Prostate gland (tissue), 2 donors: ENCODE results near the gene ZFX. TPM values are rescaled to one million over a fixed set of nuclear protein-coding genes. Genes with fewer than 3 reads are reported as not detected.

ENCODE experiments used
- DNase-seq: peaks from one replicate; pipeline ENCODE4 v3.0.0-alpha.2; 2019; ENCODE audit warnings: low spot score
- H3K27ac ChIP-seq, 2 donors: fragments of 200-600 bp; sonication (generic); 2 replicates each; pipeline ENCODE4 v1.5.1; 2017 to 2019
- H3K27me3 ChIP-seq: fragments of 200-600 bp; sonication (generic); replicated peaks from 2 replicates; pipeline ENCODE4 v1.5.1; 2019; ENCODE audit not compliant: insufficient read depth
- H3K36me3 ChIP-seq, 2 donors: fragments of 200-600 bp; sonication (generic); 1 replicate in 1 of 2; 2 replicates in 1 of 2; pipeline versions ENCODE4 v1.5.1 to v1.8.1; 2017 to 2019
- H3K4me1 ChIP-seq: fragments of 200-600 bp; sonication (generic); replicated peaks from 2 replicates; pipeline ENCODE4 v1.5.1; 2019
- H3K4me3 ChIP-seq, 2 donors: fragments of 200-600 bp; sonication (generic); 2 replicates each; pipeline ENCODE4 v1.5.1; 2017 to 2019
- H3K9me3 ChIP-seq: fragments of 200-600 bp; sonication (generic); 2 replicates; pipeline ENCODE4 v1.5.1; 2017
- CTCF ChIP-seq, 4 experiments: fragments of 200-600 bp in 2 of 4; fragments of 450-650 bp in 2 of 4; sonication (generic) in 2 of 4; IDR thresholded peaks; 1 replicate in 3 of 4; 2 replicates in 1 of 4; pipeline ENCODE4 v1.5.1; 2016 to 2019; ENCODE audit warnings: antibody characterized with exemption in 4 of 4, mild to moderate bottlenecking in 2 of 4, moderate library complexity in 2 of 4
- POLR2A ChIP-seq: fragments of 450-650 bp; IDR thresholded peaks from one replicate; pipeline ENCODE4 v1.6.1; 2016; ENCODE audit warnings: antibody characterized with exemption, mild to moderate bottlenecking
- POLR2AphosphoS5 ChIP-seq: sonication (generic); formaldehyde crosslinking; IDR thresholded peaks from one replicate; pipeline ENCODE4 v1.6.1; 2017; ENCODE audit warnings: antibody characterized with exemption
- WGBS: methylation state at CpG from one replicate; pipeline ENCODE4 v1.1.5; 2018; 5-methylcytosine and 5-hydroxymethylcytosine counted together
- intact Hi-C: fragments of 100-400 bp; cut with DNase I; formaldehyde crosslinking; loops from one replicate; pipeline ENCODE4 v1.14.2; 2022
- total RNA-seq, 2 donors: library from RNA; depleted of rRNA; stranded (reverse); fragments of >200 nt; gene quantifications; one replicate each; pipeline ENCODE4 v1.1.0, GENCODE V29; 2016

The ZFX gene
- total RNA-seq, 2 donors from 2014 or later = 42.0 to 43.5 TPM

- no peaks in the 10 kb centered on the region for H3K9me3 ChIP-seq
- H3K4me1 ChIP-seq = no peaks in the 10 kb centered on the region
- WGBS = 50% methylated on average over 3 of the region's 3 CpGs
- no peak overlapping the region for H3K4me3 ChIP-seq
- TF ChIP-seq CTCF (IDR thresholded peaks at IDR 0.05) (no peak), POLR2AphosphoS5 (no peak), POLR2A (no peak)
- DNase-seq = no peak
- H3K27me3 ChIP-seq = no peaks in the 10 kb centered on the region
- no peak overlapping the region for H3K27ac ChIP-seq
- no peaks in the 10 kb centered on the region for H3K36me3 ChIP-seq
- intact Hi-C loops = no loop called here
Observed at GRCh38 chrX:24169211-24169610, 19.7 kb downstream of the ZFX start.

GRCh38 chrX:24173115-24173847 is 23.8 kb downstream of the ZFX start:
- WGBS = 70% methylated on average over 10 of the region's 11 CpGs

GRCh38 chrX:24175276-24175675 is 25.7 kb downstream of the ZFX start:
- Histone ChIP-seq H3K27ac (no peak overlapping the region), H3K4me3 (no peak overlapping the region), H3K36me3 (no peaks in the 10 kb centered on the region), H3K27me3 (no peaks in the 10 kb centered on the region), H3K9me3 (no peaks in the 10 kb centered on the region), H3K4me1 (no peaks in the 10 kb centered on the region)
- 58% methylated on average over 1 of the region's 1 CpG for WGBS
- DNase-seq = no peak
- TF ChIP-seq POLR2AphosphoS5 = no peak
- intact Hi-C loops = no loop called here

More at GRCh38 chrX:24173115-24173847, 23.8 kb downstream of the ZFX start:
- TF ChIP-seq POLR2A (no peak), POLR2AphosphoS5 (no peak), CTCF (IDR thresholded peaks at IDR 0.05) (no peak)
- H3K4me3 ChIP-seq = no peak overlapping the region
- no peaks in the 10 kb centered on the region for H3K27me3 ChIP-seq
- no peak overlapping the region for H3K27ac ChIP-seq
- H3K9me3 ChIP-seq = no peaks in the 10 kb centered on the region
- H3K36me3 ChIP-seq = no peaks in the 10 kb centered on the region
- no peak for DNase-seq
- intact Hi-C loops = no loop called here
- H3K4me1 ChIP-seq = no peaks in the 10 kb centered on the region

GRCh38 chrX:24178441-24178840 is 28.9 kb downstream of the ZFX start:
- TF ChIP-seq POLR2A (no peak), POLR2AphosphoS5 (no peak), CTCF (IDR thresholded peaks at IDR 0.05) (no peak)
- 91% methylated on average over 8 of the region's 8 CpGs for WGBS
- no peaks in the 10 kb centered on the region for H3K27me3 ChIP-seq
- H3K4me3 ChIP-seq = no peak overlapping the region
- intact Hi-C loops = no loop called here
- H3K27ac ChIP-seq = no peak overlapping the region
- DNase-seq = no peak
- H3K36me3 ChIP-seq = no peaks in the 10 kb centered on the region
- no peaks in the 10 kb centered on the region for H3K9me3 ChIP-seq
- H3K4me1 ChIP-seq = no peaks in the 10 kb centered on the region

- 79% methylated on average over 4 of the region's 5 CpGs for WGBS
- Histone ChIP-seq H3K4me3 (no peak overlapping the region), H3K36me3 (no peaks in the 10 kb centered on the region), H3K27ac (no peak overlapping the region), H3K4me1 (no peaks in the 10 kb centered on the region), H3K9me3 (no peaks in the 10 kb centered on the region), H3K27me3 (no peaks in the 10 kb centered on the region)
- intact Hi-C loops = no loop called here
- DNase-seq = no peak
- TF ChIP-seq POLR2A (no peak), POLR2AphosphoS5 (no peak), CTCF (IDR thresholded peaks at IDR 0.05) (no peak)
Observed at GRCh38 chrX:24184018-24184417, 34.5 kb downstream of the ZFX start.
